GM19099 (cell line): Measurements from ENCODE around the gene HS3ST5.

Experiments used
- POLR2A ChIP-seq: IDR thresholded peaks from 3 replicates; pipeline ENCODE4 v1.6.1; 2011; ENCODE audit warnings: low read depth; ENCODE audit not compliant: insufficient read length; ENCODE audit errors: extremely low read depth

HS3ST5 gene

GRCh38 chr6:114292431-114292830 lies 50.4 kb downstream of the HS3ST5 start:
- no peak for TF ChIP-seq POLR2A

- TF ChIP-seq POLR2A, result no peak
These were observed 51.4 kb downstream of the HS3ST5 start for GRCh38 chr6:114291428-114291827.

- no peak for TF ChIP-seq POLR2A
These were observed 52.0 kb downstream of the HS3ST5 start for GRCh38 chr6:114290864-114291263.

- TF ChIP-seq POLR2A, result no peak
These were observed 53.9 kb downstream of the HS3ST5 start for GRCh38 chr6:114288701-114289495.

GRCh38 chr6:114287461-114287860 lies 55.4 kb downstream of the HS3ST5 start:
- TF ChIP-seq POLR2A, result no peak

GRCh38 chr6:114286211-114286610 lies 56.6 kb downstream of the HS3ST5 start:
- TF ChIP-seq POLR2A, result no peak

GRCh38 chr6:114284281-114284680 lies 58.5 kb downstream of the HS3ST5 start:
- TF ChIP-seq POLR2A, result no peak

- TF ChIP-seq POLR2A, result no peak
These were observed 60.5 kb downstream of the HS3ST5 start for GRCh38 chr6:114282292-114282691.

- no peak for TF ChIP-seq POLR2A
These were observed 61.3 kb downstream of the HS3ST5 start for GRCh38 chr6:114281496-114281895.

GRCh38 chr6:114280239-114280982 lies 62.4 kb downstream of the HS3ST5 start:
- no peak for TF ChIP-seq POLR2A

GRCh38 chr6:114277220-114277619 lies 65.6 kb downstream of the HS3ST5 start:
- no peak for TF ChIP-seq POLR2A

- TF ChIP-seq POLR2A, result no peak
These were observed 66.0 kb downstream of the HS3ST5 start for GRCh38 chr6:114276783-114277182.

- TF ChIP-seq POLR2A, result no peak
These were observed 68.0 kb downstream of the HS3ST5 start for GRCh38 chr6:114274836-114275235.

GRCh38 chr6:114272582-114272981 lies 70.2 kb downstream of the HS3ST5 start:
- TF ChIP-seq POLR2A, result no peak

- no peak for TF ChIP-seq POLR2A
These were observed 71.4 kb downstream of the HS3ST5 start for GRCh38 chr6:114271405-114271804.

- no peak for TF ChIP-seq POLR2A
These were observed 74.9 kb downstream of the HS3ST5 start for GRCh38 chr6:114267897-114268296.
